GM12873 (cell line): Measurements from ENCODE around the gene RBM17.

Experiments used
- CTCF ChIP-seq: IDR thresholded peaks from 2 replicates; pipeline ENCODE4 v1.5.1; 2012; ENCODE audit warnings: low read depth, mild to moderate bottlenecking, moderate library complexity, low read length, control low read depth; ENCODE audit not compliant: insufficient read depth; ENCODE audit errors: missing control alignments

Gene RBM17

DNA sequence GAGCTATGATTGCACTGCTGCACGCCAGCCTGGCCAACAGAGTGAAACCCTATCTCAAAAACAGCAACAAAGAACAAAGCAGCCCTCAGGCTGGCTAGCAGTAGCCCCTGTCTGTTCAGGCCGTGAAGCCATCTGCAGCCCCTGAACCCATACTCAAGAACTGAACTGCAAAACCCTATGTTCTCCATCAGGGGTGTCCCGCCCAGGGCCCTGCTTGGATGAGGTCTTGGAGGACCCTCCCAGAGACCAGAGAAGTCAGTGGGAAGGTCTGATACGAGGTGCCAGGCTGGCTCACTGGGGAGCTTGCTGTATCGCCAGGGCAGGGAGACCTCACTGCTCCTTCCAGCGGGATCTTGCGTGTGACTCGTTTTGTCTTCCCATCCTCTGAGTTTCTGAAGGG is 39.3 kb downstream of the RBM17 start:
- no peak for TF ChIP-seq CTCF

- no peak for TF ChIP-seq CTCF
Observed at GRCh38 chr10:6128591-6129251, 39.9 kb downstream of the RBM17 start.

DNA sequence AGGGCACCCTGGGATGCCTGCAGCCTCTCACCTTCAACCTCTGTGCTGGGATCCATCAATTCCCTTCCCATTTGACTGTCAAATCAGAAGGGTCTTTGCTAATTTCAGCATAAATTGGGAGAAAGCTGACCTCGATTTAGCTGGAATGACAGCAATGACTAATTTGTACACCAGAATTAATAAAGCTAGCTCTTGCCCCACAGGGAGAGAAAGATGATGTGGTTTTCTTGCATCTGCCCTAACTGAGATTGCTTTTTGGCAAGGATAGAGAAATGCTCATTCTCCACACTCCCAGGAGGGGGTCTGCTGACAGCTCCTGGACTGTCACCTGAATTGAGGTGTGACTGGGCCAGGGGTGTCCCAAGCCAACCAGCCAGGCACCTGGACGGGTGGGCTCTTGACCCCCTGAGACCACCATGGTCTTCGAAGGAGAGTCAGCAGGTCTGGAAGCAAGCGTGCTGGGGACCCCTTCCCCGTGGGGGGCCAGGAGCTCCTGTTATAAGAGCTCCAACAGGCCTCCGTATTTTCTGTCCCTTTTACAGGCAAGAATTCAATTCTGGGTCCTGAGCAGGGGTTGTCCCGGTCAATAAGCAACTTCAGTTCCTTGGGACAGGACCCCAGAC is 42.1 kb downstream of the RBM17 start:
- TF ChIP-seq CTCF = no peak

GRCh38 chr10:6133331-6134098 is 44.7 kb downstream of the RBM17 start:
- no peak for TF ChIP-seq CTCF

DNA sequence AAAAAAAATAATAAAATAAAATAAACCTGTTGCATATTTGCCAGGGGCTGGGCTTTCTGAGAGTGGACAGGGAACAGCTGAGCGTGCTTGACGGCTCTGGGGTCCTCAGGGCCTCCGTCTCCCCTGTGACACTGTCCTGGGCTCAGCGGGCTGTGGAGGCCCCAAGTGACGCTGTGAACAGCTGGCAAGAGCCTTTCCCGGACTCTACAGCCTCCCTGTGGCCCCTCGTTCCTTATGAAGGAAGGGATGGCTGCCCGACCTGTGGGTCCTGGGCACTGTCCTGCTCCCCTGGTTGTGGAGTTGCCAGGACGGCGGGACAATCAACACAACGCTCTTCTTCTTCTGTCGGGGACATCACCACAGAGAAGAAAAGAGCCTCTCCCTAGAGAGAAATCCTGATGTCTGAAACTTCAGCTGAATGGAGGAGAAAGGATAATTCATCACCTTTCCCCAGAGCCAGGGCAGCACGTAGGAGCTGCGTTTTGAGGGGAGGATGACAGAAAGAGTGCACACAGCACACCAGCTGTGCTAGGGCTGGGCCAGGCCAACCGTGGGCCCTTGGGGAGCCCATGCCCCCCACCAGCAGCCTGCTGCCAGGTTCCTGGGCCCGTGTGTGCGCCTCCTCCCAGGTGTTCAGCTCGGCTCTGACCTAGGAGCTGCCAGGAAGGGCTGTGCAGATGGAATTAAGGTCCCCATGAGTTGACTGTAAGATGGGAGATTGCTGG is 45.4 kb downstream of the RBM17 start:
- no peak for TF ChIP-seq CTCF

DNA sequence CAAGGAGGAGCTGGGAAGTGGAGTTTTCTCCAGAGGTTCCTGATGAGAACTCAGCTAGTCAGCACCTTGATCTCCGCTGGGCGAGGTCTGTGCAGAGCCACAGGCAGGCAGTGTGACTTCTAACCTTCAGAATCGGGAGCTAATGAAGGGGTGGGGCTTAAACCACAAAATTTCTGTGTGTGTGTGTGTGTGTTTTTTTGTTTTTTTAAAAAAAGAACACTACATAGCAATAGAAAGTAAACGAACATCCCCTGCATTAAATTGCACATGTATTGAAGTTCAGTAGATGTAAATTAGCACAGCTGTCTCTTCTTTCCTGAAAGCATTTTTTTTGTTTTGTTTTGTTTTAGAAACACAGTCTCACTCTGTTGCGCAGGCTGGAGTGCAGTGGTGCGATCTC is 46.2 kb downstream of the RBM17 start:
- no peak for TF ChIP-seq CTCF
